ENCODE results near the gene PIK3AP1. TPM values are rescaled to one million over a fixed set of nuclear protein-coding genes. Genes with fewer than 3 reads are reported as not detected.

Gene PIK3AP1
- total and polyA plus RNA-seq, 2 of the 4 experiments (the other 2 are of a cell fraction): under 0.01 to 0.14 TPM

DNA sequence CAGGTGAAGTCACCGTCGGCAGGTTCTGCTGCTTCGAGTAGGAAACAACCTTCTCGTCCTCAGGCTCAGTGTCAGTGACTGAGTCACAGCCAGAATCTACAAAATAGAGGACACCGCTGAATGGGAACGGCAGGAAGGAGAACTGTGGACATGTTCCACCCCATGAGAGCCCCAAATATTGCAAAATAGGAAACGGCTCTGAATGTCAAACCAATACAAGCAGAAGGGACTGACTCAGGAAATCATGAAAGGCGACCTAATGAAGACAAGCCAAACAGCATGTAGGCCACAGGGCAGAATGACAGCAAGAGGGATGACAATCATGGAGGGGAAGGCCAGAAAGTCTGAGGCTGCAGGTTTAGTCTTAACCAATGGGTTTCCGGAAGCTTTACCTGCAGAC lies 63.5 kb downstream of the PIK3AP1 start:
- in situ Hi-C loops (cut with MboI; ENCODE audit: low sequenced_read_pairs) (no loop called here), intact Hi-C loops (cut with micrococcal nuclease) (no loop called here), dilution Hi-C loops (cut with HindIII; ENCODE audit: low sequenced_read_pairs, unreplicated experiment) (no loop called here)
- Histone ChIP-seq H3K23ac (ENCODE audit: low read depth, low read length) (no peak overlapping the region), H4K20me1 (ENCODE audit: insufficient read depth, low read length) (no peaks in the 10 kb centered on the region), H3K4me3 (ENCODE audit: insufficient read depth, low read depth, low read length) (no peak overlapping the region), H4K8ac (ENCODE audit: low read depth in 2 of 2, low read length in 2 of 2) (no peak overlapping the region), H2AK5ac (ENCODE audit: low read depth, low read length) (no peak overlapping the region), H3K9ac (ENCODE audit: low read depth, low read length) (no peak overlapping the region), H3K14ac (replicated peaks; ENCODE audit: low read depth, low read length) (no peak overlapping the region), H3K18ac (ENCODE audit: low read depth, low read length) (no peak overlapping the region), H4K5ac (ENCODE audit: low read depth, low read length) (no peak overlapping the region), H3K27me3 (ENCODE audit: control insufficient read depth, insufficient read depth, low read length) (peaks cover 3% of the 10 kb centered on the region), H3K9me1 (ENCODE audit: insufficient read depth, low read length) (no peaks in the 10 kb centered on the region), H3K9me3 (ENCODE audit: control insufficient read depth, insufficient read depth, low read length) (no peaks in the 10 kb centered on the region), H3K36me3 (ENCODE audit: control insufficient read depth, insufficient read depth, low read length) (no peaks in the 10 kb centered on the region), H2AFZ (replicated peaks; ENCODE audit: low read length, poor library complexity) (no peak overlapping the region), H3K79me1 (ENCODE audit: low read depth in 1 of 2, low read length in 2 of 2) (no peaks in the 10 kb centered on the region), H3K4ac (ENCODE audit: low read depth, low read length) (no peak overlapping the region), H2BK20ac (ENCODE audit: low read depth, low read length) (no peak overlapping the region), H2BK120ac (ENCODE audit: low read depth, low read length) (no peak overlapping the region), H3K4me1 (ENCODE audit: control insufficient read depth, insufficient read depth, low read length) (no peaks in the 10 kb centered on the region), H3K27ac (ENCODE audit: insufficient read depth, low read length) (no peak overlapping the region), H4K91ac (ENCODE audit: insufficient read depth, low read depth, low read length) (no peak overlapping the region), H2AK9ac (replicated peaks; ENCODE audit: low read depth, low read length, poor library complexity) (peak overlapping the region; percentile 7), H2BK15ac (ENCODE audit: low read depth, low read length) (no peak overlapping the region), H2BK5ac (ENCODE audit: low read depth, low read length, poor library complexity, severe bottlenecking) (no peak overlapping the region), H3K56ac (ENCODE audit: extremely low read depth, insufficient read depth, low read length) (no peak overlapping the region), H3K4me2 (ENCODE audit: low read depth, low read length) (no peak overlapping the region)
- CTCF ChIA-PET: no interaction called here
- no TSS peak for BruUV-seq (replicated peaks)
- ATAC-seq (ENCODE audit: low read depth) (no peak), DNase-seq (no peak)
- WGBS, 2 experiments (ENCODE audit: extremely low coverage in 2 of 2, insufficient read length in 1 of 2): 92% methylated on average over 4 of the region's 9 CpGs; no CpG with 5 or more reads in 1 of the 2 experiments
- no peak for TF ChIP-seq SMC3 (IDR thresholded peaks at IDR 0.05; ENCODE audit: low read depth, low read length)
- no peak for TF ChIP-seq ELK1 (IDR thresholded peaks at IDR 0.05; ENCODE audit: borderline replicate concordance, low read depth, low read length)
- TF ChIP-seq RCOR1 (IDR thresholded peaks at IDR 0.05; ENCODE audit: insufficient replicate concordance, low read length): no peak
- TF ChIP-seq, protein P1, sequence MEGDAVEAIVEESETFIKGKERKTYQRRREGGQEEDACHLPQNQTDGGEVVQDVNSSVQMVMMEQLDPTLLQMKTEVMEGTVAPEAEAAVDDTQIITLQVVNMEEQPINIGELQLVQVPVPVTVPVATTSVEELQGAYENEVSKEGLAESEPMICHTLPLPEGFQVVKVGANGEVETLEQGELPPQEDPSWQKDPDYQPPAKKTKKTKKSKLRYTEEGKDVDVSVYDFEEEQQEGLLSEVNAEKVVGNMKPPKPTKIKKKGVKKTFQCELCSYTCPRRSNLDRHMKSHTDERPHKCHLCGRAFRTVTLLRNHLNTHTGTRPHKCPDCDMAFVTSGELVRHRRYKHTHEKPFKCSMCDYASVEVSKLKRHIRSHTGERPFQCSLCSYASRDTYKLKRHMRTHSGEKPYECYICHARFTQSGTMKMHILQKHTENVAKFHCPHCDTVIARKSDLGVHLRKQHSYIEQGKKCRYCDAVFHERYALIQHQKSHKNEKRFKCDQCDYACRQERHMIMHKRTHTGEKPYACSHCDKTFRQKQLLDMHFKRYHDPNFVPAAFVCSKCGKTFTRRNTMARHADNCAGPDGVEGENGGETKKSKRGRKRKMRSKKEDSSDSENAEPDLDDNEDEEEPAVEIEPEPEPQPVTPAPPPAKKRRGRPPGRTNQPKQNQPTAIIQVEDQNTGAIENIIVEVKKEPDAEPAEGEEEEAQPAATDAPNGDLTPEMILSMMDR (conservative IDR thresholded peaks at IDR 0.05; ENCODE audit: low read depth, low read length): no peak
- no peak for TF ChIP-seq RAD21 (IDR thresholded peaks at IDR 0.05; ENCODE audit: low read length)
- TF ChIP-seq FOS (IDR thresholded peaks at IDR 0.05; ENCODE audit: low read depth, low read length): no peak
- no peak for TF ChIP-seq RFX5 (IDR thresholded peaks at IDR 0.05; ENCODE audit: low read depth, low read length)
- TF ChIP-seq CEBPB (IDR thresholded peaks at IDR 0.05; ENCODE audit: low read depth, low read length): no peak
- no peak for TF ChIP-seq CHD1 (IDR thresholded peaks at IDR 0.05; ENCODE audit: low read depth, low read length)
- POLR2A ChIA-PET (ENCODE audit: unreplicated experiment): no interaction called here
